Islet precursor cell (in vitro differentiated cells): ENCODE measurements around the gene ITGA8.
"Not testable (repeated sequence)": the region's sequence is repeated elsewhere in the genome, so short reads cannot be mapped to it uniquely, and the experiment has no call there.

ENCODE experiments used
- DNase-seq: peaks from one replicate; pipeline ENCODE4 v3.0.0-alpha.2; 2018

ITGA8 gene

GRCh38 chr10:15672469-15672868 lies 47.3 kb downstream of the ITGA8 start:
- DNase-seq = no peak

GRCh38 chr10:15670880-15671279 lies 48.8 kb downstream of the ITGA8 start:
- DNase-seq = no peak

GRCh38 chr10:15661574-15661973 lies 58.1 kb downstream of the ITGA8 start:
- no peak for DNase-seq

GRCh38 chr10:15660990-15661389 lies 58.7 kb downstream of the ITGA8 start:
- DNase-seq = peak; percentile 46

GRCh38 chr10:15658069-15658702 lies 61.5 kb downstream of the ITGA8 start:
- DNase-seq = no peak

- no peak for DNase-seq
Measured at GRCh38 chr10:15652757-15653156, 67.0 kb downstream of the ITGA8 start.

GRCh38 chr10:15652117-15652516 lies 67.6 kb downstream of the ITGA8 start:
- DNase-seq = no peak

- no peak for DNase-seq
Measured at GRCh38 chr10:15651175-15651574, 68.5 kb downstream of the ITGA8 start.

- no peak for DNase-seq
Measured at GRCh38 chr10:15642095-15642494, 77.6 kb downstream of the ITGA8 start.

- DNase-seq = peak; percentile 72
Measured at GRCh38 chr10:15640536-15641085, 79.1 kb downstream of the ITGA8 start.

- DNase-seq = no peak
Measured at GRCh38 chr10:15636446-15636845, 83.3 kb downstream of the ITGA8 start.

GRCh38 chr10:15632456-15633091 lies 87.1 kb downstream of the ITGA8 start:
- no peak for DNase-seq

- not testable (repeated sequence) for DNase-seq
Measured at GRCh38 chr10:15631205-15631604, 88.5 kb downstream of the ITGA8 start.

- no peak for DNase-seq
Measured at GRCh38 chr10:15630353-15630752, 89.4 kb downstream of the ITGA8 start.

- DNase-seq = no peak
Measured at GRCh38 chr10:15627617-15628196, 92.0 kb downstream of the ITGA8 start.

GRCh38 chr10:15626937-15627336 lies 92.8 kb downstream of the ITGA8 start:
- DNase-seq = no peak

GRCh38 chr10:15625261-15625660 lies 94.5 kb downstream of the ITGA8 start:
- DNase-seq = no peak

GRCh38 chr10:15624401-15625196 lies 95.1 kb downstream of the ITGA8 start:
- no peak for DNase-seq

- DNase-seq = no peak
Measured at GRCh38 chr10:15620836-15621515, 98.7 kb downstream of the ITGA8 start.

GRCh38 chr10:15620337-15620736 lies 99.4 kb downstream of the ITGA8 start:
- no peak for DNase-seq

- DNase-seq = no peak
Measured at GRCh38 chr10:15609246-15609645, 110.5 kb downstream of the ITGA8 start.

- DNase-seq = no peak
Measured at GRCh38 chr10:15606377-15606776, 113.3 kb downstream of the ITGA8 start.
